Loucy (cell line): ENCODE results near the gene DNAJC30.
A peak's percentile ranks its signal among the peaks of the same experiment; 100 is the strongest.
"Not testable (repeated sequence)": the region's sequence is repeated elsewhere in the genome, so short reads cannot be mapped to it uniquely, and the experiment has no call there.

Experiments used
- H2AFZ ChIP-seq: fragments of 200-600 bp; sonication (generic); 2 replicates; pipeline ENCODE4 v1.6.0; 2016; ENCODE audit warnings: antibody characterized with exemption, mild to moderate bottlenecking, low read length, moderate library complexity
- H3F3A ChIP-seq: fragments of 200-600 bp; 2 replicates; pipeline ENCODE4 v1.6.0; 2016; ENCODE audit warnings: antibody characterized with exemption, low read depth, mild to moderate bottlenecking
- H3K27me3 ChIP-seq: fragments of 200-600 bp; sonication (generic); 2 replicates; pipeline ENCODE4 v1.6.1; 2014; ENCODE audit warnings: low read length, mild to moderate bottlenecking; ENCODE audit not compliant: insufficient read depth, poor library complexity, severe bottlenecking
- H3K36me3 ChIP-seq: fragments of 200-600 bp; sonication (generic); 2 replicates; pipeline ENCODE4 v1.6.1; 2016; ENCODE audit warnings: low read length; ENCODE audit not compliant: insufficient read depth
- H3K4me1 ChIP-seq: fragments of 200-600 bp; sonication (generic); 2 replicates; pipeline ENCODE4 v1.5.1; 2014; ENCODE audit warnings: low read length, mild to moderate bottlenecking; ENCODE audit not compliant: insufficient read depth, poor library complexity, severe bottlenecking
- H3K4me2 ChIP-seq: fragments of 200-600 bp; sonication (generic); 2 replicates; pipeline ENCODE4 v1.6.0; 2014; ENCODE audit warnings: antibody characterized with exemption, low read length, low read depth, mild to moderate bottlenecking; ENCODE audit not compliant: poor library complexity, severe bottlenecking
- H3K4me3 ChIP-seq: fragments of 200-600 bp; sonication (generic); 2 replicates; pipeline ENCODE4 v1.5.1; 2014; ENCODE audit warnings: low read length, mild to moderate bottlenecking, mixed read lengths; ENCODE audit not compliant: poor library complexity, severe bottlenecking
- H3K79me2 ChIP-seq: fragments of 200-600 bp; sonication (generic); 2 replicates; pipeline ENCODE4 v1.6.1; 2014; ENCODE audit warnings: low read length; ENCODE audit not compliant: insufficient read depth
- H3K9ac ChIP-seq: fragments of 200-600 bp; sonication (generic); 2 replicates; pipeline ENCODE4 v1.6.0; 2014; ENCODE audit warnings: mild to moderate bottlenecking, low read depth, low read length, moderate library complexity; ENCODE audit not compliant: poor library complexity, severe bottlenecking
- H3K9me2 ChIP-seq: fragments of 200-600 bp; sonication (generic); replicated peaks from 2 replicates; pipeline ENCODE4 v1.6.1; 2016; ENCODE audit warnings: low read depth, low read length, mixed read lengths
- H3K9me3 ChIP-seq: fragments of 200-600 bp; sonication (generic); 2 replicates; pipeline ENCODE4 v1.6.1; 2014; ENCODE audit warnings: mild to moderate bottlenecking, antibody characterized with exemption, low read length, low read depth; ENCODE audit not compliant: insufficient read depth
- H4K20me1 ChIP-seq: fragments of 200-600 bp; sonication (generic); 2 replicates; pipeline ENCODE4 v1.6.0; 2014; ENCODE audit warnings: antibody characterized with exemption, low read length, mild to moderate bottlenecking; ENCODE audit not compliant: insufficient read depth, poor library complexity, severe bottlenecking
- CTCF ChIP-seq: fragments of 200-600 bp; sonication (generic); conservative IDR thresholded peaks from 2 replicates; pipeline ENCODE4 v1.5.1; 2014; ENCODE audit warnings: mild to moderate bottlenecking, antibody characterized with exemption, low read length
- EZH2phosphoT487 ChIP-seq: fragments of 200-600 bp; IDR thresholded peaks from 2 replicates; pipeline ENCODE4 v1.6.1; 2018; ENCODE audit warnings: antibody characterized with exemption, mild to moderate bottlenecking, moderate library complexity, borderline replicate concordance

DNAJC30 gene

GRCh38 chr7:73668103-73668885, 15.0 kb downstream of the DNAJC30 start:
- Histone ChIP-seq H3F3A (no peaks in the 10 kb centered on the region), H3K4me3 (peak overlapping the region; percentile 65), H3K9me3 (no peaks in the 10 kb centered on the region), H4K20me1 (no peaks in the 10 kb centered on the region), H3K4me2 (peak overlapping the region; percentile 64), H3K9me2 (no peaks in the 10 kb centered on the region), H3K4me1 (peaks cover 9% of the 10 kb centered on the region), H3K79me2 (no peaks in the 10 kb centered on the region), H2AFZ (peak overlapping the region; percentile 66), H3K36me3 (no peaks in the 10 kb centered on the region), H3K9ac (peak overlapping the region; percentile 36), H3K27me3 (peaks cover 6% of the 10 kb centered on the region)
- TF ChIP-seq EZH2phosphoT487 (no peak), CTCF (no peak)

- peak; percentile 60 for TF ChIP-seq CTCF
- TF ChIP-seq EZH2phosphoT487 = no peak
- Histone ChIP-seq H3K9me2 (no peaks in the 10 kb centered on the region), H3K79me2 (no peaks in the 10 kb centered on the region), H3K9ac (peak within 1 kb of the TSS; percentile 36), H4K20me1 (no peaks in the 10 kb centered on the region), H2AFZ (peak within 1 kb of the TSS; percentile 69), H3K4me2 (peak within 1 kb of the TSS; percentile 76), H3K4me3 (peak within 1 kb of the TSS; percentile 65), H3K9me3 (no peaks in the 10 kb centered on the region; the same call in 1 of the 2 replicates), H3F3A (no peaks in the 10 kb centered on the region), H3K36me3 (no peaks in the 10 kb centered on the region), H3K4me1 (peaks cover 9% of the 10 kb centered on the region), H3K27me3 (peaks cover 6% of the 10 kb centered on the region)
Observed at GRCh38 chr7:73667344-73668102, 15.7 kb downstream of the DNAJC30 start, which contains the start of gene VPS37D. VPS37D (plus strand) TSS chr7:73667831; CDS start chr7:73667959, 128 bp downstream.

- Histone ChIP-seq H3K9me3 (no peaks in the 10 kb centered on the region; the same call in 1 of the 2 replicates), H4K20me1 (no peaks in the 10 kb centered on the region), H3K36me3 (no peaks in the 10 kb centered on the region), H3K4me2 (no peak overlapping the region), H3K4me3 (no peak overlapping the region), H3K4me1 (peaks cover 3% of the 10 kb centered on the region), H3K27me3 (no peaks in the 10 kb centered on the region), H3K79me2 (no peaks in the 10 kb centered on the region), H2AFZ (no peak overlapping the region), H3K9me2 (no peaks in the 10 kb centered on the region), H3K9ac (no peak overlapping the region), H3F3A (no peaks in the 10 kb centered on the region)
- no peak for TF ChIP-seq EZH2phosphoT487
Observed at GRCh38 chr7:73663033-73663432, 20.2 kb downstream of the DNAJC30 start.

GRCh38 chr7:73660594-73660993, 22.7 kb downstream of the DNAJC30 start:
- H3K36me3 ChIP-seq, H4K20me1 ChIP-seq, H3K4me3 ChIP-seq, H3K4me1 ChIP-seq, H3K9me2 ChIP-seq, H3K4me2 ChIP-seq, H3K9me3 ChIP-seq, H3K79me2 ChIP-seq, H3K27me3 ChIP-seq, H2AFZ ChIP-seq, H3K9ac ChIP-seq, H3F3A ChIP-seq: not testable (repeated sequence)
